Gastrocnemius medialis (tissue), 4 donors: ENCODE measurements around the gene DPYD. TPM values are rescaled to one million over a fixed set of nuclear protein-coding genes. Genes with fewer than 3 reads are reported as not detected.

ENCODE experiments used
- ATAC-seq, 2 donors: fragments of 150-250 bp; one replicate each; pipeline ENCODE4 v1.9.1; 2016
- DNase-seq, 2 donors: peaks; one replicate each; pipeline ENCODE4 v3.0.0-alpha.2; 2019
- H3K27ac ChIP-seq, 4 donors: fragments of 200-600 bp; sonication (generic); 1 replicate in 1 of 4; 2 replicates in 3 of 4; pipeline ENCODE4 v1.5.1; 2016 to 2018; ENCODE audit warnings: mild to moderate bottlenecking in 2 of 4, moderate library complexity in 1 of 4
- H3K27me3 ChIP-seq, 3 donors: fragments of 200-600 bp; sonication (generic) in 2 of 3; 1 replicate in 1 of 3; 2 replicates in 2 of 3; pipeline versions ENCODE4 v1.5.1 to v1.6.0; 2016 to 2019; ENCODE audit warnings: mild to moderate bottlenecking in 1 of 3, moderate library complexity in 1 of 3
- H3K36me3 ChIP-seq, 2 donors: fragments of 200-600 bp; sonication (generic) in 1 of 2; one replicate each; pipeline ENCODE4 v1.5.1; 2017 to 2018
- H3K4me1 ChIP-seq, 2 donors: fragments of 200-600 bp; sonication (generic) in 1 of 2; one replicate each; pipeline ENCODE4 v1.5.1; 2016 to 2017; ENCODE audit warnings: mild to moderate bottlenecking in 2 of 2
- H3K4me3 ChIP-seq, 4 donors: fragments of 200-600 bp; sonication (generic) in 3 of 4; 1 replicate in 1 of 4; 2 replicates in 3 of 4; pipeline ENCODE4 v1.5.1; 2016 to 2019; ENCODE audit warnings: mild to moderate bottlenecking in 2 of 4
- H3K9me3 ChIP-seq, 3 donors: fragments of 200-600 bp; sonication (generic) in 2 of 3; 1 replicate in 1 of 3; 2 replicates in 2 of 3; pipeline ENCODE4 v1.5.1; 2016 to 2019
- CTCF ChIP-seq, 5 experiments: fragments of 450-650 bp in 3 of 5; fragments of 200-600 bp in 2 of 5; sonication (generic) in 2 of 5; IDR thresholded peaks in 4 of 5; conservative IDR thresholded peaks in 1 of 5; 1 replicate in 4 of 5; 2 replicates in 1 of 5; pipeline ENCODE4 v1.5.1; 2016 to 2019; ENCODE audit warnings: antibody characterized with exemption in 5 of 5, mild to moderate bottlenecking in 3 of 5, moderate library complexity in 3 of 5
- POLR2A ChIP-seq, 2 donors: fragments of 450-650 bp; IDR thresholded peaks; one replicate each; pipeline ENCODE4 v1.6.1; 2017; ENCODE audit warnings: antibody characterized with exemption in 2 of 2, mild to moderate bottlenecking in 2 of 2, moderate library complexity in 2 of 2
- in situ Hi-C, 4 donors: fragments of 200-750 bp; cut with MboI; loops; one replicate each; pipeline versions ENCODE4 v1.15.0 to v1.8.0; 2017; ENCODE audit warnings: low sequenced_read_pairs in 4 of 4
- intact Hi-C: fragments of 100-400 bp; cut with DNase I; formaldehyde crosslinking; loops from one replicate; pipeline ENCODE4 v1.15.1; 2023; ENCODE audit warnings: low total_unique reads
- total RNA-seq, 4 donors: library from RNA; depleted of rRNA; stranded (reverse); fragments of >200 nt; gene quantifications; one replicate each; pipeline versions ENCODE4 v1.1.0 to v1.2.3, GENCODE V29; 2016

The DPYD gene
- total RNA-seq, 4 donors from 2014 or later = 4.6 to 13.9 (median 9.1) TPM

- H3K4me3 ChIP-seq = no peak overlapping the region
- no peak overlapping the region for H3K27ac ChIP-seq
- no peak for DNase-seq
- H3K9me3 ChIP-seq = no peaks in the 10 kb centered on the region
- H3K4me1 ChIP-seq = no peaks in the 10 kb centered on the region
- TF ChIP-seq CTCF (IDR thresholded peaks at IDR 0.05 in 4 of 5, conservative IDR thresholded peaks at IDR 0.05 in 1 of 5) = no peak
- no peak for TF ChIP-seq POLR2A (IDR thresholded peaks at IDR 0.05)
- ATAC-seq = no peak
- in situ Hi-C loops (no loop called here), intact Hi-C loops (no loop called here)
- no peaks in the 10 kb centered on the region for H3K36me3 ChIP-seq
- no peaks in the 10 kb centered on the region for H3K27me3 ChIP-seq
Measured at GRCh38 chr1:97744977-97745376, 175.9 kb downstream of the DPYD start.

- H3K9me3 ChIP-seq = no peaks in the 10 kb centered on the region
- H3K36me3 ChIP-seq = no peaks in the 10 kb centered on the region
- TF ChIP-seq POLR2A (IDR thresholded peaks at IDR 0.05) = no peak
- TF ChIP-seq CTCF (IDR thresholded peaks at IDR 0.05 in 4 of 5, conservative IDR thresholded peaks at IDR 0.05 in 1 of 5) = no peak
- no peaks in the 10 kb centered on the region for H3K4me1 ChIP-seq
- no peak overlapping the region for H3K27ac ChIP-seq
- no peaks in the 10 kb centered on the region for H3K27me3 ChIP-seq
- intact Hi-C loops (no loop called here), in situ Hi-C loops (no loop called here)
- no peak for DNase-seq
- no peak overlapping the region for H3K4me3 ChIP-seq
- ATAC-seq = no peak
Measured at GRCh38 chr1:97743129-97743528, 177.7 kb downstream of the DPYD start.

- in situ Hi-C loops = no loop called here
- H3K4me1 ChIP-seq = no peaks in the 10 kb centered on the region
- H3K27me3 ChIP-seq = no peaks in the 10 kb centered on the region
- no peak overlapping the region for H3K4me3 ChIP-seq
- intact Hi-C loops = no loop called here
- no peak for DNase-seq
- H3K36me3 ChIP-seq = no peaks in the 10 kb centered on the region
- no peak for TF ChIP-seq POLR2A (IDR thresholded peaks at IDR 0.05)
- TF ChIP-seq CTCF (IDR thresholded peaks at IDR 0.05 in 4 of 5, conservative IDR thresholded peaks at IDR 0.05 in 1 of 5) = no peak
- no peak for ATAC-seq
- H3K9me3 ChIP-seq = no peaks in the 10 kb centered on the region
- no peak overlapping the region for H3K27ac ChIP-seq
Measured at GRCh38 chr1:97740891-97741290, 179.9 kb downstream of the DPYD start.

- Histone ChIP-seq H3K4me1 (no peaks in the 10 kb centered on the region), H3K4me3 (no peak overlapping the region), H3K27me3 (no peaks in the 10 kb centered on the region), H3K36me3 (no peaks in the 10 kb centered on the region), H3K9me3 (no peaks in the 10 kb centered on the region), H3K27ac (no peak overlapping the region)
- intact Hi-C loops (no loop called here), in situ Hi-C loops (no loop called here)
- ATAC-seq (no peak), DNase-seq (no peak)
- TF ChIP-seq CTCF (IDR thresholded peaks at IDR 0.05 in 4 of 5, conservative IDR thresholded peaks at IDR 0.05 in 1 of 5) (no peak), POLR2A (IDR thresholded peaks at IDR 0.05) (no peak)
Measured at GRCh38 chr1:97739596-97740103, 181.2 kb downstream of the DPYD start.

- in situ Hi-C loops = no loop called here
- TF ChIP-seq CTCF (IDR thresholded peaks at IDR 0.05 in 4 of 5, conservative IDR thresholded peaks at IDR 0.05 in 1 of 5) (no peak), POLR2A (IDR thresholded peaks at IDR 0.05) (no peak)
- ATAC-seq (no peak), DNase-seq (no peak)
- H3K4me3 ChIP-seq = no peak overlapping the region
- no peaks in the 10 kb centered on the region for H3K9me3 ChIP-seq
- H3K27ac ChIP-seq = no peak overlapping the region
- H3K27me3 ChIP-seq = no peaks in the 10 kb centered on the region
- intact Hi-C loops = no loop called here
- no peaks in the 10 kb centered on the region for H3K36me3 ChIP-seq
- H3K4me1 ChIP-seq = no peaks in the 10 kb centered on the region
Measured at GRCh38 chr1:97738270-97738669, 182.6 kb downstream of the DPYD start.
